ENCODE measurements around the gene OR5B2.
A peak's percentile ranks its signal among the peaks of the same experiment; 100 is the strongest.
"Not testable (repeated sequence)": the region's sequence is repeated elsewhere in the genome, so short reads cannot be mapped to it uniquely, and the experiment has no call there.

Gene OR5B2

GRCh38 chr11:58428021-58428420 lies at the start of gene OR5B2:
OR5B2 (minus strand) TSS chr11:58428121; CDS start chr11:58423261, 4,860 bp downstream.
- DNase-seq (ENCODE audit: low spot score) (no peak), FAIRE-seq (no peak)

- no peak for FAIRE-seq
These were observed 44.0 kb upstream of the OR5B2 start for GRCh38 chr11:58471892-58472291.

GRCh38 chr11:58466293-58466692 lies 38.4 kb upstream of the OR5B2 start:
- FAIRE-seq (no peak), DNase-seq (ENCODE audit: low spot score) (no peak)

More at GRCh38 chr11:58471892-58472291, 44.0 kb upstream of the OR5B2 start:
- no peak for DNase-seq (ENCODE audit: low spot score)

GRCh38 chr11:58465690-58466089 lies 37.8 kb upstream of the OR5B2 start:
- FAIRE-seq (no peak), DNase-seq (ENCODE audit: low spot score) (no peak)

- no peak for DNase-seq (ENCODE audit: low spot score)
- no peak for FAIRE-seq
These were observed 23.7 kb upstream of the OR5B2 start for GRCh38 chr11:58451585-58451984.

GRCh38 chr11:58446294-58446693 lies 18.4 kb upstream of the OR5B2 start:
- DNase-seq (ENCODE audit: low spot score) (no peak), FAIRE-seq (no peak)

- DNase-seq (ENCODE audit: low spot score) (no peak), FAIRE-seq (no peak)
These were observed 16.4 kb upstream of the OR5B2 start for GRCh38 chr11:58444300-58444699.

- DNase-seq (ENCODE audit: low spot score) (no peak), FAIRE-seq (no peak)
These were observed 14.2 kb upstream of the OR5B2 start, which contains the start of gene OR5B12 for GRCh38 chr11:58442136-58442535. OR5B12 (minus strand) TSS chr11:58442236; CDS start chr11:58440151, 2,085 bp downstream.

- FAIRE-seq = no peak
- no peak for DNase-seq (ENCODE audit: low spot score)
These were observed 10.6 kb upstream of the OR5B2 start for GRCh38 chr11:58438486-58438885.

GRCh38 chr11:58434217-58434616 lies 6.3 kb upstream of the OR5B2 start:
- FAIRE-seq (no peak), DNase-seq (ENCODE audit: low spot score) (no peak)

GRCh38 chr11:58433638-58434203 lies 5.8 kb upstream of the OR5B2 start:
- FAIRE-seq (no peak), DNase-seq (ENCODE audit: low spot score) (no peak)

- FAIRE-seq (no peak), DNase-seq (ENCODE audit: low spot score) (no peak)
These were observed 1.4 kb upstream of the OR5B2 start for GRCh38 chr11:58429273-58429672.

- FAIRE-seq (no peak), DNase-seq (ENCODE audit: low spot score) (no peak)
These were observed 21.1 kb downstream of the OR5B2 start, which contains the start of gene OR5B3 for GRCh38 chr11:58406774-58407173. OR5B3 (minus strand) TSS chr11:58406874; CDS start chr11:58403409, 3,465 bp downstream.

GRCh38 chr11:58399622-58400021 lies 28.3 kb downstream of the OR5B2 start:
- DNase-seq (ENCODE audit: low spot score); FAIRE-seq: not testable (repeated sequence)

- peak; percentile 16 for DNase-seq (ENCODE audit: low spot score)
- no peak for FAIRE-seq
These were observed 32.3 kb downstream of the OR5B2 start for GRCh38 chr11:58395581-58395980.

- no peak for FAIRE-seq
- peak; percentile 47 for DNase-seq (ENCODE audit: low spot score)
These were observed 33.7 kb downstream of the OR5B2 start for GRCh38 chr11:58394195-58394594.

- FAIRE-seq (no peak), DNase-seq (ENCODE audit: low spot score) (no peak)
These were observed 35.2 kb downstream of the OR5B2 start for GRCh38 chr11:58392746-58393145.

- FAIRE-seq = no peak
- no peak for DNase-seq (ENCODE audit: low spot score)
These were observed 36.0 kb downstream of the OR5B2 start for GRCh38 chr11:58391879-58392278.

- FAIRE-seq (no peak), DNase-seq (ENCODE audit: low spot score) (no peak)
These were observed 37.3 kb downstream of the OR5B2 start for GRCh38 chr11:58390551-58391063.
